IgD-negative memory B cell (primary cell): ENCODE measurements around the gene SGMS1. TPM values are rescaled to one million over a fixed set of nuclear protein-coding genes. Genes with fewer than 3 reads are reported as not detected.
A peak's percentile ranks its signal among the peaks of the same experiment; 100 is the strongest.
"Not testable (repeated sequence)": the region's sequence is repeated elsewhere in the genome, so short reads cannot be mapped to it uniquely, and the experiment has no call there.

Experiments
- H3K27ac Mint-ChIP-seq, 3 donors: one replicate each; pipeline ENCODE4 v1.8.0; 2020 to 2022; ENCODE audit warnings: mild to moderate bottlenecking in 3 of 3, mixed read lengths in 3 of 3, moderate library complexity in 1 of 3
- H3K27me3 Mint-ChIP-seq: one replicate; pipeline ENCODE4 v1.8.0; 2021; ENCODE audit warnings: mixed read lengths
- H3K36me3 Mint-ChIP-seq: one replicate; pipeline ENCODE4 v1.8.0; 2020; ENCODE audit warnings: mild to moderate bottlenecking, mixed read lengths
- H3K4me1 Mint-ChIP-seq, 3 donors: one replicate each; pipeline ENCODE4 v1.8.0; 2020 to 2022; ENCODE audit warnings: mixed read lengths in 3 of 3, mild to moderate bottlenecking in 1 of 3
- H3K4me3 Mint-ChIP-seq, 4 donors: one replicate each; pipeline ENCODE4 v1.8.0; 2020 to 2022; ENCODE audit warnings: mild to moderate bottlenecking in 4 of 4, mixed read lengths in 4 of 4, moderate library complexity in 3 of 4
- H3K9me3 Mint-ChIP-seq, 3 donors: one replicate each; pipeline ENCODE4 v1.8.0; 2020 to 2021; ENCODE audit warnings: mixed read lengths in 3 of 3, mild to moderate bottlenecking in 1 of 3
- polyA plus RNA-seq: library from polyadenylated mRNA; unstranded; fragments of 300-500 nt; fragmentation: Illumina TruSeq; gene quantifications from one replicate; pipeline ENCODE4 v1.2.3, GENCODE V29; 2021

Gene SGMS1
- polyA plus RNA-seq, 1 donor from 2014 or later = 12.4 TPM

DNA sequence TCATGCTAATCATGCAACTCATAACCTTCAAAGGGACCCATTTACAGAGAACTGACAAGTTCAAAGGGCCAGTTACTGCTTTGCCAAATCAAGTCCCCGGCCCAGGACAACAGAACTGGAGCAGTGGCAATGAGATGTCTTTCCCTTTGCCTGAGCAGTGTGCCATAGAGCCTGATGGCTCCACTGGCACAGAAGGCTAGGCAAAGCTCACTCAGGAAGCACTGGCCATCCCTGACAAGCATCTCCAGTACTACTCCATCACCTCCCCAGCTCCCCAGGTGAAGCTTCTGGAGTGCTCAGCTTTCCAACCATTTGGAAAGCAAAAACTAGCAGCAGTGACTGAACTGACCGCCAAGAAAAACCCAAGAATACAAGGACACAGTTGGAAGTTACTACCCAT lies 108.3 kb downstream of the SGMS1 start:
- Mint-ChIP-seq H3K4me1 (peaks cover 26 to 37% (median 30%) of the 10 kb centered on the region in 3 donors), H3K27ac (peak overlapping the region in 1 of 3 donors; percentile 74), H3K36me3 (no peaks in the 10 kb centered on the region), H3K27me3 (no peaks in the 10 kb centered on the region), H3K9me3 (no peaks in the 10 kb centered on the region), H3K4me3 (no peak overlapping the region)

- H3K27me3 Mint-ChIP-seq = no peaks in the 10 kb centered on the region
- peak overlapping the region in 1 of 3 donors; percentile 60 for H3K27ac Mint-ChIP-seq
- no peaks in the 10 kb centered on the region for H3K36me3 Mint-ChIP-seq
- no peaks in the 10 kb centered on the region for H3K9me3 Mint-ChIP-seq
- H3K4me1 Mint-ChIP-seq = peaks cover 26 to 37% (median 30%) of the 10 kb centered on the region in 3 donors
- H3K4me3 Mint-ChIP-seq = no peak overlapping the region
These were observed 108.8 kb downstream of the SGMS1 start for GRCh38 chr10:50514995-50515394.

GRCh38 chr10:50513956-50514355 lies 109.8 kb downstream of the SGMS1 start:
- no peaks in the 10 kb centered on the region for H3K36me3 Mint-ChIP-seq
- no peak overlapping the region for H3K4me3 Mint-ChIP-seq
- no peaks in the 10 kb centered on the region for H3K9me3 Mint-ChIP-seq
- no peak overlapping the region for H3K27ac Mint-ChIP-seq
- peaks cover 32 to 41% (median 38%) of the 10 kb centered on the region in 3 donors for H3K4me1 Mint-ChIP-seq
- no peaks in the 10 kb centered on the region for H3K27me3 Mint-ChIP-seq

DNA sequence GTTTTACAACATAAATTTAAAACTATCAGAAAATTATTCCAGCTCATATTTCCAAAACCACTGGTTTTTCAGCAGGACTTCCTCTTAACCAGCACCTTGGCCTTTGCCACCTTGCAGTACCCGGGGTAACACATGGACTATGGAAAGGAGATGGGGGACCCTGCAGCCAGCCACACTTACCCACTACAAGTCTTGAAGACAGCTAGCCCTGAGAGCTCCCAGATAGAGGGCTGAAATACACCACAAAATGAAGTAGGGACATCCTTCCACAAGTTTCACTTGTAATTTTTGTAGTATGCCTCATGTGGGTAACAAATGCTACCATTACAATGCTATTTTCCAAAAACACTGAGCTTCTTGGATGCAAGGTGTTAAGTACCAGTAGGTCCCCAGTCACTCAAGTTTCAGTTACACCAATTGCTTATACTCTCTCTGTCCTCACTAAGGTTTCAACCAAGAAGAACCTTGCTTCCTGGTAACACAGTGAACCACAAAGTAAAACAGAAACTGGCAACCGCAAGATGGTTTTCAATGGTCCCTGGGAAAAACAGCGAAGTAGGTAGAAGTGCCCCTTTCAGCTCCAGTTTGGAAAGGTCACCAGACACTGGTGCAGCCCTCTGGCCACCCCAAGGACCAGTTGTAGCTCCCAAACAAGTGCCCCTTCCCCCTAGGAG lies 110.9 kb downstream of the SGMS1 start:
- no peaks in the 10 kb centered on the region for H3K9me3 Mint-ChIP-seq
- H3K4me1 Mint-ChIP-seq = peaks cover 39 to 46% (median 45%) of the 10 kb centered on the region in 3 donors
- H3K36me3 Mint-ChIP-seq = no peaks in the 10 kb centered on the region
- peak overlapping the region in 3 of 4 donors; percentile 27 to 89 (median 73) for H3K4me3 Mint-ChIP-seq
- no peaks in the 10 kb centered on the region for H3K27me3 Mint-ChIP-seq
- H3K27ac Mint-ChIP-seq = peak overlapping the region; percentile 22 to 69 (median 54)

DNA sequence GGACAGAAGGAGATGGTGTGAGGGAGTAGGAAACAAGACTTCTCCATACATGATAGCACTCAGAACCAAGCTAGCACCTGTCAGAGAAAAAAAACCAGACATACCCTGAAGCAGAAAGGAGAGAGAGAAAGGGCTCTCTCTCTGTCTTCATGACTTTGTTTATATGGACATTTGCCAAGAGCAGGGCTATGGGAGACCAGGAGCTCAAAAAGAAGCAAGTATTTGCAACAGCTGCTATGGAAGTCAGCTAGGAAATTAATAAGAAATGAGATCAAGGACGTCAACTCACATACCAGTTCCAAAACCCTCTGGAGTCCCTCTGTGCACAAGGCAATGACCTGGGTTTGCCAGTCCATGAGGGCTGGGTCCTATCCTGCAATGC lies 111.6 kb downstream of the SGMS1 start:
- no peaks in the 10 kb centered on the region for H3K36me3 Mint-ChIP-seq
- peak overlapping the region in 3 of 4 donors; percentile 0 to 64 (median 18) for H3K4me3 Mint-ChIP-seq
- H3K27me3 Mint-ChIP-seq = no peaks in the 10 kb centered on the region
- H3K4me1 Mint-ChIP-seq = peaks cover 37 to 46% (median 44%) of the 10 kb centered on the region in 3 donors
- H3K9me3 Mint-ChIP-seq = no peaks in the 10 kb centered on the region
- H3K27ac Mint-ChIP-seq = peak overlapping the region in 1 of 3 donors; percentile 54

- Mint-ChIP-seq H3K9me3 (no peaks in the 10 kb centered on the region), H3K27me3 (no peaks in the 10 kb centered on the region), H3K27ac (peak overlapping the region in 1 of 3 donors; percentile 79), H3K4me3 (peak overlapping the region in 3 of 4 donors; percentile 0 to 64 (median 18)), H3K4me1 (peaks cover 37 to 46% (median 44%) of the 10 kb centered on the region in 3 donors), H3K36me3 (no peaks in the 10 kb centered on the region)
These were observed 112.1 kb downstream of the SGMS1 start for GRCh38 chr10:50511492-50512213.

DNA sequence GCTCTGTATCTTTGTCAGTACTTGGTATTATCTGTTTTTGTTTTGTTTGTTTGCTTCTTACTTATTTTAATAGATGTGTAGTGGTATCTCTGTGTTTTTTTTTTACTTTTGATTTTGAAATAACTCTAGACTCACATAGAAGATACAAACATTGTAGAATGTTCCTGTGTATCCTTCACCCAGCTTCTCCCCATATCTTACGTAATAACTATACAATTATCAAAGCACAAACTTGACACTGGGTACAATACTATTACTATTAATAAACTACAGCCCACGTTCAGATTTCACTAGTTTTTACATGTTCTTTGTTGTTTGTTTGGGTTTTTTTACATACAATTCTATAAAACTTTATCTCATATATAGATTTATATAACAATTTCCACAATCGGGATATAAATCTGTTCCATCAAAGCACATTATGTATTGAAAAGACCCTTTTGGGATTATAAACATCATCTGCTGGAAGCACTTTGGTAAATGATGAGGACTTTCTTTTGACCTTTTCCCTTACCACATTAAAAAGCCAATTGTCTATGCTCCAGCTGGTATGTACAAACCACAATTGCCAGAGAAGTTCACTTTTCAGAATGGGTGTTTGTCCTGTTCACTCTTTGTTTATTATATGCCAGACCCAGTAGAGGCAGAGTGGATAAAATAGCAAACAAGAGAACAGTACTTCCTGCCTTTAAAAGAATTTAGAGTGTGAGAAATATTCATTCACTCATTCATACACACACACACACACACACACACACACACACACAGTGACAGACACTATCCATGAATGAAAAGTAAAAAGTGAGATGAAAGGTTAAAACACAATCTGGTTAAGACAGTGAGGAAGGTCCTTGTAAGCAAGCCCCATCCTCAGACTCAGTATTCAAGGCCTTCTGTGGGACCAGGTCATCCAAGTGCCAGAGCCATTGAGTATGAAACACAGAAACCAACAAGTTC lies 113.0 kb downstream of the SGMS1 start:
- peaks cover 3% of the 10 kb centered on the region for H3K36me3 Mint-ChIP-seq
- peak overlapping the region in 1 of 3 donors; percentile 79 for H3K27ac Mint-ChIP-seq
- H3K9me3 Mint-ChIP-seq = no peaks in the 10 kb centered on the region
- H3K27me3 Mint-ChIP-seq = no peaks in the 10 kb centered on the region
- H3K4me1 Mint-ChIP-seq = peaks cover 37 to 46% (median 45%) of the 10 kb centered on the region in 3 donors
- H3K4me3 Mint-ChIP-seq = peak overlapping the region in 1 of 4 donors; percentile 2

DNA sequence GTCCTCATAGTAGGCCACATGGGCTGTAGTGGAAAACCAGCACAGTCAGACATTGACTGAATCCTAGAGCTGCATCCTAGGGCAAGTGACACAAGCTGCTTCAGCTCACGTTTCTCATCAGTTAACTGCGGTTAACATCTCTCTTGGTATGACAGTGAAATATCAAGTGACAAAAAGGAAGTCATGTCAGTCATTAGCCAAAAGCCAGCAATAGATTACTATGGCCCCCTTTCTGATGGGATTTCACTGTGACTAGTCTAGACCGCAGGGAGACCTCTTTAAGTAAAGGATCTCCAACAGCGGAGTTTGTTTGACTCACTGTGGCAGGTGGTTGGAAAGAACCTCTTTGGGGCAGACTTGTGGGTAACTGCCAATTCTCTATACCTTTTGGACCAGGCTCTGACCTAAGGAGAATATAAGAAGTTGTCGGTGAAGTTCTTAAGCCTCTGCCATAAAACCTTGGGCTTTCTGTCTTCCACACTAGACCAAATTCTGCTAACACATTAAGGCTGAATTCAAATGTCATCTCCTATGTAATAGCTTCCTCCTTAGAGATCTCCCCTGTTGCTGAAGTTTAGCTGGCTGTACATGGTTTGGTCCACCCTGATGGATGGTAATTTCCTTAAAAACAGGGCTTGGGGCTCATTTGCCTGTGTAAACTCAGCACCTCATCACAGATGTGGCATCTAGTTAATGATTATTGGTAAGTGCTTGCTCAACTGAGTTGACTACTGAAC lies 115.3 kb downstream of the SGMS1 start:
- peaks cover 39 to 43% (median 40%) of the 10 kb centered on the region in 3 donors for H3K4me1 Mint-ChIP-seq

DNA sequence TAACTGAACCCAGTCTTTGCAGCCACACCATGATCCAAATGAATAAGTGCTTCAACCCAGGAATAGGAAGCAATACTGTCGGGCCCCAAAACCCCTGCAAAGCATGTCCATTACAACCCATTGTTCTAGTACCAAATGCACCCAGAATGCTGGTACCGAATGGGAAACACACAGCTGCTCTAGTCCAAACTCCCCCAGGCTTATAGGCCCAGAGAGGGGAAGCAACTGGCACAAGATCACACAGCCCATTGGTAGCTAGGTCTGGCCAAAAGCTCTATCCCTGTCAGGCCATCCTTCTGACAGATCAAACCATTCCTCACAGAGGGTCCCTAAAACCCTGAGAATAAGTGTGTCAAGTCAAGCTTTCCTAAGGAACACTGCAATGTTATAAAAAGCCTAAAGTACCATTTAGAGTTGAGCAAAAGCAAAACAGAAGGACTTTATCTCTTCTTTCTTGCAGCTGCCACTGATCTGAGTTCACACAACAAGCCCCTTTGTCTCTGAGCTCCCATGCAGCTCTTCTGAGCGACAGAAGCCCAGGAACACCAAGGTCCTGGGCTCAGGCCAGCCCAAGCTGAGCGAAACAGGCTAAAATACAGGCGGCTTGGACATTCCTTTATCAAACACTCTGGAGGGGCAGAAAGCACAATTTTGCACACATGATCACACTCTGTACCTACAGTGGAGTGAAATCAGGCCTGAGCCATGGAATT lies 116.7 kb downstream of the SGMS1 start:
- no peaks in the 10 kb centered on the region for H3K9me3 Mint-ChIP-seq
- H3K27me3 Mint-ChIP-seq = no peaks in the 10 kb centered on the region
- H3K36me3 Mint-ChIP-seq = peaks cover 3% of the 10 kb centered on the region
- no peak overlapping the region for H3K4me3 Mint-ChIP-seq
- peaks cover 32 to 42% (median 36%) of the 10 kb centered on the region in 3 donors for H3K4me1 Mint-ChIP-seq
- no peak overlapping the region for H3K27ac Mint-ChIP-seq

More for the DNA sequence above, 115.3 kb downstream of the SGMS1 start:
- H3K4me3 Mint-ChIP-seq = peak overlapping the region in 1 of 4 donors; percentile 46
- H3K27ac Mint-ChIP-seq = peak overlapping the region in 1 of 3 donors; percentile 33
- H3K36me3 Mint-ChIP-seq = peaks cover 3% of the 10 kb centered on the region
- H3K9me3 Mint-ChIP-seq = no peaks in the 10 kb centered on the region
- H3K27me3 Mint-ChIP-seq = no peaks in the 10 kb centered on the region

DNA sequence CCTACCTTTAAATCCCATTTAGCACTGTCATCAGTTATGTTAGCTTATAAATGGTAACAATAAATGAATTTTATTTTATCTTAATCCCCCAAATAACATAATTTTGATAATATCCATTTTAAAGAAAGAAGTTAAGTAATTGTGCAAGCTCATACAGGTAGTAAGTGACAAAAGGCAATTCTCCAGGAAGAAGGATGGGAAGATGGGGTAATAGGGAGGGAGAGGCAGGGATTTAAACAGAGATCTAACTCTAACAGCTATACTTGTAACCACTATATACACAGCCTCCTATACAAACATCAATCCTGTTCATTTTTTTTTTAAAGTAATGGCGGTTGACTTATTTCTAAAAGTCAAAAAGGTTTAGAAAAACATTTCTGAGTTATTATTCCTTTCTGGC lies 119.4 kb downstream of the SGMS1 start:
- no peaks in the 10 kb centered on the region for H3K27me3 Mint-ChIP-seq
- peaks cover 3% of the 10 kb centered on the region for H3K36me3 Mint-ChIP-seq
- no peak overlapping the region for H3K27ac Mint-ChIP-seq
- H3K4me3 Mint-ChIP-seq = no peak overlapping the region
- H3K9me3 Mint-ChIP-seq = no peaks in the 10 kb centered on the region
- H3K4me1 Mint-ChIP-seq = peaks cover 17 to 34% (median 29%) of the 10 kb centered on the region in 3 donors

DNA sequence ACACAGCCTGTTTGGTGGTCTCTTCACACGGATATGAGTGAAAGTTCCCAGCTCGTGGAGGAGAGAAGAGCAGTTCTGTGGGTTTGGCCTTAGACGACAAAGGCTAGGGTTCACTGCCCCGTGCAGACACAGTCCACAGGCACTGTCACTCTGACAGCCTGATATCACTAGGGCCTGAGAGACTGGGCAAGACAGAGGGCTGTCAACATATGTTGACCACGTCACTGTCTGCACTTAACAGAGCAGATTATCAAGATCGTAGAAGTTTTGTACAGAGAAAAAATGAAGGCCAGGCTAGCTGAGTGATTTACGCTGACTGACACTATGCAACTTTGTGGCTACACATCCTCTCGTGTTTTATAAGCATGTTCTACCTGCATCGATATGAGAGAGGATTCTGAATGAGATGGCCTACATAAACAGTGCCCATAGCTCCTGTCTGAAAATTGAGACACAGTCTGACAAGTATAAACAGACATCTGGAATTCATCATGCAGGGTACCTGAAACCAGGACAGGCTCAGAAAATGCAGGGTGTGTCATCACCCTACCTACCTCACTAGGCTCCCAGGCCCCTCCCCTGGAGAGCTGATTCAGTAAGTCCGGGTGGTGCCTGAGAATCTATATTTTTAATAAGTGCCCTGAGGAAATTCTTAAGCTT lies 120.0 kb downstream of the SGMS1 start:
- peaks cover 0 to under 1% (median 0%) of the 10 kb centered on the region in 3 donors for H3K9me3 Mint-ChIP-seq
- H3K36me3 Mint-ChIP-seq = peaks cover 6% of the 10 kb centered on the region
- no peak overlapping the region for H3K27ac Mint-ChIP-seq
- no peaks in the 10 kb centered on the region for H3K27me3 Mint-ChIP-seq
- peaks cover 11 to 29% (median 24%) of the 10 kb centered on the region in 3 donors for H3K4me1 Mint-ChIP-seq
- no peak overlapping the region for H3K4me3 Mint-ChIP-seq

DNA sequence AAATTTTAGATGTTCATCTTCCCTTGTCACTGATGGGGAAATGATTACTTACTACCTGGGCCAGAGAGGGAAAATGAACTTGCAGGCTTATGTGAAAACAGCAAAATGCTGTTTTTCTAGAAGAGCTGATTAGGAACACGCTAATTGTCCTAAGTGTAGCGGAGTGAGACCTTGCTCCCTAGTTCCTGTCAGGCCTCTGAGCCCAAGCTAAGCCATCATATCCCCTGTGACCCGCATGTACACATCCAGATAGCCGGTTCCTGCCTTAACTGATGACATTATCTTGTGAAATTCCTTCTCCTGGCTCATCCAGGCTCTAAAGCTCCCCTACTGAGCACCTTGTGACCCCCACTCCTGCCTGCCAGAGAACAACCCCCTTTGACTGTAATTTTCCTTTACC lies 120.6 kb downstream of the SGMS1 start:
- Mint-ChIP-seq H3K27ac (peak overlapping the region in 1 of 3 donors; percentile 3), H3K4me1 (peaks cover 5 to 23% (median 23%) of the 10 kb centered on the region in 3 donors)
- not testable (repeated sequence) for H3K9me3 Mint-ChIP-seq, H3K4me3 Mint-ChIP-seq, H3K27me3 Mint-ChIP-seq, H3K36me3 Mint-ChIP-seq

- peaks cover 0 to 4% (median 3%) of the 10 kb centered on the region in 3 donors for H3K9me3 Mint-ChIP-seq
- H3K27ac Mint-ChIP-seq = no peak overlapping the region
- peaks cover 9 to 31% (median 29%) of the 10 kb centered on the region in 3 donors for H3K4me1 Mint-ChIP-seq
- H3K27me3 Mint-ChIP-seq = no peaks in the 10 kb centered on the region
- peak overlapping the region in 1 of 4 donors; percentile 53 for H3K4me3 Mint-ChIP-seq
- peaks cover 10% of the 10 kb centered on the region for H3K36me3 Mint-ChIP-seq
These were observed 121.8 kb downstream of the SGMS1 start for GRCh38 chr10:50501924-50502452.
